Activated gamma-delta T cell treated with anti-CD3 and anti-CD28 coated beads, Interleukin-2, amount 50 U/mL, for 16 hours (primary cell): ENCODE results near the gene ARHGAP32.

Experiments used
- DNase-seq: peaks from one replicate; pipeline ENCODE4 v3.0.0-alpha.2; 2020; ENCODE audit warnings: low read depth

ARHGAP32 gene

DNA sequence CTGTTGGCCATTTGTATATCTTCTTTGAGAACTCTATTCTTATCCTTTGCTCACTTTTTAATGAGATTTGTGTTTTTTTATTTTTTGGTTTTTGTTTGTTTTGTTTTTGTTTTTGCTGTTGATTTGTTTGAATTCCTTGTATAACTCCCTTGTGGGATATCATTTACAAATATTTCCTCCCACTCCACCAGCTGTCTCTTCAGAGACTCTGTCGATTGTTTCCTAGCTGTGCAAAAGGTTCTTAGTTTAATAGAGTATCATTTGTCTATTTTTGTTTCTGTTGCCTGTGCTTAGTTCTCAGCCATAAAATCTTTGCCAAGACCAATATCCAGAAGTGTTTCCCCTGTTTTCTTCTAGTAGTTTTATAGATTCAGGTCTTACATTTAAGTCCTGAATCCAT is 82.4 kb downstream of the ARHGAP32 start:
- DNase-seq = no peak

DNA sequence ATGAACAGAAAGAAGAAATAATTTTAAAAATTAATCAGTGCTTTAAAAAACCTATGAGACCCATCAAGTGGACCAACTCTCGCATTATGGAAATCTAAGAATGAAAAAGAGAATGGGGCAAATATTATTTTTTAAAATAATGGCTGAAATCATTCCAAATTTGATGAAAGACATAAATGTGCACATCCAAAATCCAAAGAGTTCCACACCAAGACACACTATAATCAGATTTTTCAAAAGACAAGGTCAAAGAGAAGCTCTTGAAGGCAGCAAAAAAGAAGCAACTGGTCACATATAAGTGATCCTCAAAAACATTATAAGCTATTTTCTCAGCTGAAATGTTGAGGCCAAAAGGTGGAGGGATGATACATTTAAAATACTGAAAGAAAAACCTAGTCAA is 85.3 kb downstream of the ARHGAP32 start:
- DNase-seq = no peak

DNA sequence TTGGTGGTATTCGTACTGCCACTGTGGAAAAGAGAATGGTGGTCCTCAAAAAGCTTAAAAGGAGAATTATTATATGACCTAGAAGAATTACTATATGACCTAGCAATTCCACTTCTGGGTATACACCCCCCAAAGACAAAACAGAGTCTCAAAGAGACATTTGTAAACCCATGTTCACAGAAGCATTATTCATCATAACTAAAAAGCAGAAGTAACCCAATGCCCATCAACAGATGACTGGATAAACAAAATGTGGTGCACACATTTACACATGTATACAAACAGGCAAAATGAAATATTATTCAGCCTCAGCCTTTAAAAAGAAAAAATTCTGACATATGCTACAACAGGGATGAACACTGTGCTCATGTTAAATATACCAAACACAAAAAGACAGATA is 89.4 kb downstream of the ARHGAP32 start:
- DNase-seq = no peak

DNA sequence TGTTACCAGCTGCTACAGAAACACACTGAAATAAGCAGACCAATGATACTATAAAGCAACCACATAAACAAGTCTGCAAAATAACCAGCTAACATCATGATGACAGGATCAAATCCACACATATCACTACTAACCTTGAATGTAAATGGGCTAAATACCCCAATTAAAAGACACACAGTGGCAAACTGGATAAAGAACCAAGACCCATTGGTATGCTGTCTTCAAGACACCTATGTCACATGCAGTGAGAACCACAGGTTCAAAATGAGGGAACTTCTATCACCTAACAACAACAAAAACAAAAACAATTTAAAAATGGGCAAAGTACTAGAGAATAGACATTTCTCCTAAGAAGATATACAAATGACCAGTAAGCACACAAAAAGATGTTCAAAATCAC is 89.9 kb downstream of the ARHGAP32 start:
- DNase-seq = no peak

DNA sequence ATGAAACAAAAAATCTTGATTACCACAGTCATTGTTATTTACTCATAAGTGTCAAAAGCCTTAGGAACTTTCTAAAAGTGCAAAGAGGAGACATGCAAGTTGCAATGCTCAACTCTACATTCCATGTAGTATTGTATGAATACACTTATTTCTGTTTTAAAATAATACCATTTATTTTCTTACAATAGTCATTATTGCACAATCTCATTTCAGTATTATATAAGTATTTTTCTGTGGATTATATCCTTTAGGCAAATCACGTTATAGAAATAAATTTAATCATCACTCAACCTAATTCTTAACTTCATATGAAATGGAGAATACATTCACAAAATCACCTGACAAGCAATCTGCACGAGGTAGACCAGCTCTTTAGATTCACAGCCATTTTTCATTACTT is 98.8 kb downstream of the ARHGAP32 start:
- no peak for DNase-seq

DNA sequence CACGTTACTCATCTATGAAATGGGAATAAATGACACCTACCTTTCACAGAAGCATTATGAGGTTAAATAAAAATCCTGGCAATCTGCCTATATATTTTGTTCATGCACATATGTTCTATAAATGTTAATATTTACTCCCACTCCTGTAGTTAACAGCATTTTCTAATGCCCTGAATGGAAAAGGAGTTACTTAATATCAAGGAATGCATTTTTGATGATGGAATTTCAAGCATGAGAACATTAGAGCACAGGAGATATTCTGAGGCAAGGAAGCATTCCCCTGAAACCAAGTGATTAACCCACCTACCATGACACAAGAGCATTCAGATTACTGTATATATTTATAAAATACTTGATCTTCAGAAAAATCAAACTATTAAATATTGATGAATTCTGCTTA is 102.1 kb downstream of the ARHGAP32 start:
- DNase-seq = no peak

DNA sequence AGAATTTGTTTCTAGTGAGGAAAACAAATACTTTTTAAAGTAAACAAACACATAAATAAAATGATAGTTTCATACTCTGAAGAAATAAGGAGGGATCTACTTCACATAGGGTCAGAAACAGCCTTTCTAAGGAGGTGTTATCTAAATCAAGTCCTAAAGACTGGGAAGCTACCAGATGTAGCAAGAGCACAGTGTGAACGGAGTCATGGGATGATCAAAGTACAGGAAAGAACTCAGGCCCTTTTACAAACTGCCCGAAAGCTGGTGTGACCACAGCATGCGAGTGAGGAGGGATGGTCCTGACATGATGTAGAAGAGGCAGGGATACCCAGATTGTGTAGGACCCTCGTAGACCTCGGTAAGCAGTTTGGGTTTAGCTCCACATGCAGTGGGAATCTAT is 102.8 kb downstream of the ARHGAP32 start:
- no peak for DNase-seq

DNA sequence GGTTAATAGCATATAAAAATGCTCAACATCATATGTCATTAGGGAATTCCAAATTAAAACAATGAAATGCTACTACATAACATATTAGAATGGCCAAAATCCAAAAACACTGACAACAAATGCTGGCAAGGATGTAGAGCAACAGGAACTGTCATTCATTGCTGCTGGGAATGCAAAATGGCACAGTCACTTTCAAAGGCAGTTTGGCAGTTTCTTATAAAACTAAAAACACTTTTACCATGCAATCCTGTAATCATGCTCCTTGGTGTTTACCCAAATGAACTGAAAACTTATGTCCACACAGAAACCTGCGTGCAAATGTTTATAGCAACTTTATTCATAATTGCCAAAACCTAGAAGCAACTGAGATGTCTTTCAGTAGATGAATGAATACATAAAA is 105.1 kb downstream of the ARHGAP32 start:
- no peak for DNase-seq

DNA sequence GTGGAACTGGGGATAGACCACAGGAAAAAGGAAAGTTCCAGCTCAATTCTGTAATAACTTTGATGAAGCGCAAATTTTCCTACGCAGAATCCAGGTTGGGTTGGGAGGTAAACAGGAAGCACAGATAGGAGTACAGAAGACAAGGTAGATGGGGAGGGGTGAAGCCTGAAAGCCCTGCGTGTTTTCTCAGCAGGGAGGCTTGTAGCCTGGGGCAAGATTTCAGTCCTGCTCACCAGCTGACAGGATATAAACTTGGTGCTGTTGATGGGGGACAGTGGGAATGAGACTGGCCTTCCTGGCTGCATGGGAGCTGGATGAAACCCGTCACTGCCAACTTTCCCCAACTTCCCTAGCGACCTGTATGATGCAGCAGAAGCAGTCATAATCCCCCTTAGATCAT is 114.9 kb downstream of the ARHGAP32 start:
- no peak for DNase-seq

DNA sequence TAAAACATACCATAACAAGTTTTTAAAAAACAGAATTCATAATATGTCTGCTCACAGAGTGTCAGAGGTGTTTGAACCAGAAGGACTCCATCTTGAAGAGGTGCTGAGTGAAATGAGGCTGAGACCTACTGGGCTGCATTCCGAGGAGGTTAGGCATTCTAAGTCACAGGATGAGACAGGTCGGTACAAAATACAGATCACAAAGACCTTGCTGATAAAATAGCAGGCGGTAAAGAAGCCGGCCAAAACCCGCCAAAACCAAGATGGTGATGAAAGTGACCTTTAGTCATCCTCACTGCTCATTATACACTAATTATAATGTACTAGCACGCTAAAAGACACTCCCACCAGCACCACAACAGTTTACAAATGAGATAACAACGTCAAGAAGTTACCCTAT is 116.4 kb downstream of the ARHGAP32 start:
- no peak for DNase-seq

DNA sequence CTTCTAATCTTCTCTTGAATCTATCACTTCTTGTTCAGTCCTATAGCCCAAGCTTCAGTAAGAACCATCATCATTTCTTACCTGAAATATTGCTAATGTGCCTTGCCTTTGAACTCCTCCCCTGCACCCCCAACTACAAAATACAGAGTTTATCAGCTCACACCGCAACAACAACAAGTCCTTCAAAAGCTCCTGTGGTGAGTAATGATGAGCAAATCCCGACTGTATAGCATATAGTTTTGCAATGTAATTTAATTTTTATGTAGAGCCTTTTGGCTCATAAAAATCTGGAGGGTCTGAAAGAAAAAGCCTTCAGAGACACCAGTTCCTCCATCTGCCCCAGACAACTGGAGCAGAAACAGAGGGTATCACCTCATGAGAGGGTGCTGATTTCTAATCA is 124.7 kb downstream of the ARHGAP32 start:
- DNase-seq = no peak

DNA sequence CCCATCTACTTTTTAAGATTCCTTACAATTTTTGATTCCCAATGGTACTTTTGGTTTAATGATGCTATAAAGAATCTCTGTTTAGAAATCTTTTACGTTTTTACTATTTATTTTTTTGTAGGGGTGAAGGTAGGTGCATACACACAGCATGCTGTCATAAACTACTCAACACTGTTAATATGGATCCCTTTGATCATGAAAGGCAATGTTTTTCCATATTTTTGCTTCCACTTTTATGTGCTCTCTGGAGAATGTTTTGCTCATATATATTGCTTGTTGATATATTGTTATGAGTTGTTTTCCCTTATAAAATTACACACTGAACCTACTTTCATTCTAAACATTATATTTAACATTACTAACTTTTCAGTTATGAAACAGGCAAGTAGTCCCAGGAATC is 125.9 kb downstream of the ARHGAP32 start:
- DNase-seq = no peak

DNA sequence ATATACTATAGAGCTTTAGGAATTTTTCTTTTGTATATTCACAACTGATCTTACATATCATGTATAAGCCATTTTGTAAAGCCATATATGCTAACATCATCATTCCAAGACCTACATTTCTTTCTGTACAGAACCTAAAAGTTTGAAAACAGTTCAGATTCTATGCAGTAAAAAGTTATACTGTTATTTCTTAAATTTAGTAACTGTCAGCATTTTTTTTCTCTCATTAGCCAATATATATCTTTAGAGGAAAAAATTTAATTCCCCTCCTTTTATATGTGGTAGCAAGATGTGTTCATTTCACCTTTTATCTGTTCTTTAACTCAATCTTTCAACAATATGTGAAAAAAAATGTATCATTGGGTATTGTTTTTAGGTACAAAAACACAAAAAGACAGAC is 129.0 kb downstream of the ARHGAP32 start:
- DNase-seq = no peak

DNA sequence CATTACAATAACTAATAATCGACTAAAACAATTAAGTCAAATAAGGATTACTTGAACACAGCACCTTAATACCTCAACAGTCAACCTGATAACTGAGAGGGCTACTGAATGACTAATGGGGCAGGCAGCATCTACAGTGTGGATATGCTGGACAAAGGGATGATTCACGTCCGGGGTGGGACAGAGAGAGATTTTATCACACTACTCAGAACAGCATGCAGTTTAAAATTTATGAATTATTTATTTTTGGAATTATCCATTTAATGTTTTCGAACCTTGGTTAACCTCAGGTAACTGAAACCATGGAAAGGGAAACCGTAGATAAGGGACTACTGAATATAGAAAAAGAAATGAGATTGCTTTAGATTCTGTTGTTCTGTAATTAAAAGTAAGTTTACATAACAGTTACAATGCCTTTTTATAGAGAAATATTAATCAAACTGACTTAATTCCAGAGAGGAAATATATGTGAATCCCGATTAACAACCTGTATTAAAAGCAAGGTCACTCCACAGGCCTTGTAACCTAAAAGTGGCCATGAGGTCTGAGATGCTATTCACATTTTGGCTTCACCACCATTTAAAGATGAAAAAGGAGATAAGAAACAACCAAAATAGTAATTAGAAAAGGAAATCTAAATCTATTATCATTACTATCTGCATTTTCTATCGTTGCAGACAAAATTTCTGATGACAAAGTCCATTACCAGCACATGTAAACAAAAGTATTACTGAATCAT is 130.5 kb downstream of the ARHGAP32 start:
- DNase-seq = no peak

DNA sequence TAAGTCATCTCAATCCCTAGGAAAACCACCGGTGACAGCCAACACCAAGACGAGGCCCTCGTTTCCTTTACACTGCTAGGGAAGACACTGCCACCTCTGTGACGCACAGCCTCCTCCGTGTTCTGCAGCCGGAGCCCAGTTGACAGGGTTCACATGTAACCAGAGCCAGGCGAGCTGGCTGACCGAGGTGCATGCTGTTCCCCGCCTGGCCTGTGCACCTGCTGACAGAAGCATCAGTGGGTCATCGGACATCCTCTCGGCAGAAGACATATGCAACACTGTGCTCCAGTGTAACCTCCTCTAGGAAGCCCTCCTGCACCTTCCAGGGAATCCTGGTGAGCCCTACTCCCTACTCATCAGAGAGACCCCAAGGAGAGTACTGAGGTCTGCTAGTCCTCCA is 135.2 kb downstream of the ARHGAP32 start:
- no peak for DNase-seq

DNA sequence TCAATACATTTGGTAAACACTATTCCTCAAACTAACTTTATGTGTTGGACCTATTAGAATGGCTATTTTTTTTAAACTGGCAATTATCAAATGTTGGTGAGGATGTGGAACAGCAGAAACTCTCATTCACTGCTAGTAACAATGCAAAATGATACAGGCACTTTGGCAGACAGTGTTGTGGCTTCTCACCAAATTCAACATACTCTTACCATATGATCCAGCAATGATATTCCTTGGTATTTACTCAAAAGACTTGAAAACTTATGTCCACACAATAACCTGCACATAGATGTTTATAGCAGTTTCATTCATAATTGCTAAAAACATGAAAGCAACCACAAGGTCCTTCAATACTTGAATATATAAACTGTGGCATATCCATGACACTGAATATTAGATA is 136.9 kb downstream of the ARHGAP32 start:
- DNase-seq = no peak

DNA sequence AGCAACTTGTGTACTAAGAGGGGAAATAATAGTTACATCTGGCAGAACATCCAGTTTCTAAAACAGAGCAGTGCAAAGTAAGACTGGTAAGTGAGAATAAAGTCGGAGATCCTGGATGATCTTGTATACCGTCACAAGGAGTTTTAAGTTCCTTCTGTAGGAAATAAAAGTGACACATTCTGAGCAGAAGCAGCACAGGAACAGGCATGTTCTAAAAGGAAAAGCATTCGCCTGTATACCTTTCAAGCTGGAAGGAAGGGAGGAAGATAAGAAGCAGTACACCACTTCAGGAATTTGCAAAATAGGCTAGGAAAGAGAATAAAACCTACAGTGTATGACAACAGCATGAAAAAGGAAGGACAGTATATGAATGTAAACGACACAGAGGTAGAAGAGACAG is 143.2 kb downstream of the ARHGAP32 start:
- no peak for DNase-seq

DNA sequence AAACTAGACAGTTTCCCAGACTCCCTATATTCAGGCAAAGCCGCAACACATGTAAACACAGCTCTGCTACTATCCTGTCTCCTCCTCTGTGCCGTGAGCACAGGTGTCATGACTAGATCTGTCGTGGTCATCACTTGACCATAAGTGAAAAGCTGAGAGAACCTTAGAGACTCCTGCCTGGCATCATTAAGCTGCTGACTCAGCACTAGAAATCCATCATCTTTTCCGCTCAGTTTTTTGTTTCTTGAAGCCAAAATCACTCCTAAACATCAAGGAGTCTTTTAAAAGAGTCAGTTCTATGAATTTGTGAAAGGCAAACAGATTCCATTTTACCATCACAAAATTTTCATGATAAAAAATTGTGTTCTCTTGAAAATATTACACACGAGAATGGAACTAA is 147.0 kb downstream of the ARHGAP32 start:
- no peak for DNase-seq

DNA sequence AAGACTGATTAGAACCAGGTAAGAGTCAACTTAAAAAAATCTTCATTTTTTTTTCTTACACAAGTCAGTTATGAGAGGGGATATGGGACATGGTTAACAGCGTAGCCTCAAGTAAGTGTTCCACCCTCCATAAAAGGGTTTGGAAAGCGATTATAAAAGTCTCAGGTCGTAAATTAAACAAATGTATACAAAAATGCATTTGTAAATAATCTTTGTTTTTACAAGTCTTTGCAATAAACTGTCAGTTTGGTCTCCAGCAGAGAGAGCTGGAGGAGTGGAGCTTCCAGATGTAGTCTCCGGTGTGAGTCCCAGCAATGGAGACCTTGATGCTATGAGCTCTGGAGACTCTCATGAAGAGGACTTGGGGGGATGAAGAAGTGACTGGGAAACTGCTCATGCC is 149.6 kb downstream of the ARHGAP32 start:
- DNase-seq = no peak

DNA sequence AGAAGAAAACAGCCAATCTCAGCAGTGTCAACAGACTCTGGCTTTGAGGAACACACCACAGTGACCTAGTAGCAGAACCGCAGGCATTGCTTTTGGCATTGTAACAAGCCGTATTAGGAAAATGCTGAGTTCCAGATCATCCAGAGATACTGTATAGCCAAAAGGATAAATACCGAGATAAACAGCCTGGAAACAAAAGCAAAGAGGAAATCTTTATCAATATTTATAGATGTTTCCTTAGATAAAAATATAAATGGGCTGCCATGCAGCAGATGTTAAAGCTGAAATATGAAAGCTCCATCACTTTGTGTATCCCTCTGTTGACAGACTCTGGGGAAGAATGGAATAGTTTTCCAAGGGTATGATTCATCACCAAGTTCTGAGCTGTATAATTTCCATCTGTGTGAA is 150.5 kb downstream of the ARHGAP32 start:
- no peak for DNase-seq

DNA sequence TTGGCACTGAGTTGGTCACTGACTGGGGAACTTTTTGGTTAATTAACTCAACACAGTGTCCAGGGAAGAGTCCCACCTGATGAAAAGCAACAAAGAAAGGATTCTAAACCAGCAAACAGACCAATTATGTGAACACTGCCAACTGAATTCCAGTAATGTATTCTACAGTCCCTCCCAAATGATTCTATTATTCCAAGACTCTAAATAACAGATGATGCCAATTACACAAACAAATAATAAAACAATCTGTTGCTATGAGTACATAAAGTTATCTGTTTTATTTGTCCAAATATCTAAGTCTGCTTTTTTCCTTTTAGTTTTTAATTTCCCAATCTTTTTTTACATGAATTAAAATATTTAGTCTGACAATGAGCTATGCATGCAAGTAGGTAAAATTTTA is 151.2 kb downstream of the ARHGAP32 start:
- no peak for DNase-seq

DNA sequence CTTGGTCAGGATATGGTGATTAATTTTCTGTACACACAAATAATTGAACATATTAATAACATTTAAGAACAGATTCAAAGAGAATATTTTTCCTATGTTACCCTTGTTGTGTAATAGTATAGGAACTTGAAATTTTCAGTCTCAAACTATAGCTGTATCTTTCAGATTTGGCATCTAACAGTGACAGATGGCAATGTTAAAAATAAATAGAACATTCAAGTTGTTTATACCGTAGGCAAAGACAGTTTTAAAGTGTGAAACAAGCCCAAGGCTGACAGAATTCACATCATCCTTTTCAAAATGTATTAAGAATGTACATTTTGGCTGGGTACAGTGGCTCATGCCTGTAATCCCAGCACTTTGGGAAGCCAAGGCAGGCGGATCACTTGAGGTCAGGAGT is 156.9 kb downstream of the ARHGAP32 start:
- DNase-seq = no peak

DNA sequence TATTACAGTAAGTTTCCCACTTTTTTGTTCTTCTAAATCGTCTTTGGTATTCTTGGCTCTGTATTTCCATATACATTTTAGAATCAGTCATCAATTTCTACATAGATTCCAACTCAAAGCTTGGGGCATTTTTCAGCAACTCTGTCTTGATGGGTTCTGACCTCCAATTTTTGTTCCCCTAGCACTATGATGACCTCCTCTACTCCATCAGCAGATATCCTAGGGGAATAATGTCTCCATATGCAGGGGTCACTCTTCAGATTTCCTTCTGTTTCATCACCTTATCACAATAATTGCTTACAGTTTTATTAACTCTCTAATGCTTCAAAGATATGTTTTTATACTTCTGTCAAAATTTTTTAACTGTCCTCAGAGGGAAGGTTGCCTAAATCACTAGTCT is 158.1 kb downstream of the ARHGAP32 start:
- no peak for DNase-seq

DNA sequence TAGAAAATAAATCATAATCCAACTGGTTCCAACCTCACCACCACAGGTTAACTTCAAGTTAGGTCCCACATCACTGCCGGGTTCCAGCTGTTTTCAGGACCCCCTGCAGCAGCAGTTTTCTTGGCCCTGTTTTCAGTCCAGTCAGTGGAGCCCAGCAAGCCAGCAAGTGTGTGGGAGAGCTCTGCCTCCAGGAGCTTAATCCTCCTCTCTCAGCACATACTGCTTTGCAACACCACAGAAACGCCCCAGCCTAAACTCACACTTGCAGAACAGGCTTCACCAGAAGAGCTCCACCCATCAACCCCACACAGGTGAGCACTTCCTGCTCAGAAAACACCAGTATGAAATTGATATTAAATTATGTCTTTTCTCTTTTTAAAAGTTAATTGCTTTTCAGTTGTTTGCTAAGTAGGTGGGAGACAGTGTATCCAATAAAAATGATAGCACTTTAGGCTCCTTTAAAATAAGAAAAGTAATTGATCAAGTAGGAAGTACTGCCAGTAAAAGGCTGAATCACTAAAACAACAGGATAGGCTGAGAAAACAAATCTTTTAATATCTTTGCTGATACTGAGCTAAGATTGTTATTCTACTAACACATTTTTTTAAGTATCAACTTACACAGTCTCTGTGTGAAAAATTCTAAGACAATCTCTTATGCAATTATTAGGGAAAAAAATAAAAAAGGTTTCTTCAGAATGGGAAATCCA is 168.0 kb downstream of the ARHGAP32 start:
- DNase-seq = no peak
